IPS-NIHi11 (cell line): ENCODE results near the gene WDR90.
A peak's percentile ranks its signal among the peaks of the same experiment; 100 is the strongest.

Experiments
- DNase-seq: peaks from one replicate; pipeline ENCODE4 v3.0.0; 2012; ENCODE audit warnings: mixed read lengths, low spot score

The WDR90 gene

DNA sequence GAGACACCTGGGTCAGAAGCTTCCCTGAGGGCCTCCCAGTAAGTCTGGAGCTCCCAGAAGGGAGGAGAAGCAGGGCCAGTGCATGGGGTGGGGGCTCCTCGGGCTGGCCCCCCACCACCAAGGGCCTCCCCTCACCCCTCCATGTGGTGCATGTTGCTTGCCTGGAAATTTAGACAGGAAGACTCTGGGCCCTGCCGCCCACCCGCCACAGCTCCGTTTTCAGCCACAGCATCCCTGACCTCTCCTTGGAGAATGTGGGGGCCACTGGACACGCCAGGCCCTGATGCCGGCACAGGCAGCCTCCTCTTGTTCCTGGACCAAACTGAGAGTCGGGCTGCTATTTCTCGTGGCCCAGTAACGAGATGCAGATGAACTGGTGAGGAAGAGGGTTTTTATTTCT, 10.3 kb upstream of the WDR90 start:
- DNase-seq: no peak

DNA sequence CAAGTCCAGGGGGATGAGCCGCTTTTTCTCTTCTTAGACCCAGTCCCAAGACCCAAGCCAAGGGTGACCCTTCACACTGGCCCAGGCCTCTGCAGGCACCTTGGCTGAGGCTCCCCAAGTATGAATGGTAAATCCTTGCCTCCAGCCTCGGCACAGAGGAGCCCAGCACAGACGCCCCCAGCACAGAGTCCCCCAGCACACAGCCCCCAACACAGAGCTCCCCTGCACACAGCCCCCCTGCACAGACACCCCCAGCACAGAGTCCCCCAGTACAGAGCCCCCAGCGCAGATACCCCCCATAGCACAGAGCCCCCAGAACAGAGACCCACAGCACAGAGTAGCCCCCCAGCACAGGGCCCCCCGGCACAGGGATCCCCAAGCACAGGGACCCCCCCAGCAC, 8.6 kb upstream of the WDR90 start:
- DNase-seq: no peak

- DNase-seq: peak; percentile 93
These were observed 7.6 kb upstream of the WDR90 start, which contains the start of gene MCRIP2 for GRCh38 chr16:641326-642188. TSS of gene MCRIP2 (plus strand) at chr16:641828. CDS start at chr16:641992, 164 bp downstream.

DNA sequence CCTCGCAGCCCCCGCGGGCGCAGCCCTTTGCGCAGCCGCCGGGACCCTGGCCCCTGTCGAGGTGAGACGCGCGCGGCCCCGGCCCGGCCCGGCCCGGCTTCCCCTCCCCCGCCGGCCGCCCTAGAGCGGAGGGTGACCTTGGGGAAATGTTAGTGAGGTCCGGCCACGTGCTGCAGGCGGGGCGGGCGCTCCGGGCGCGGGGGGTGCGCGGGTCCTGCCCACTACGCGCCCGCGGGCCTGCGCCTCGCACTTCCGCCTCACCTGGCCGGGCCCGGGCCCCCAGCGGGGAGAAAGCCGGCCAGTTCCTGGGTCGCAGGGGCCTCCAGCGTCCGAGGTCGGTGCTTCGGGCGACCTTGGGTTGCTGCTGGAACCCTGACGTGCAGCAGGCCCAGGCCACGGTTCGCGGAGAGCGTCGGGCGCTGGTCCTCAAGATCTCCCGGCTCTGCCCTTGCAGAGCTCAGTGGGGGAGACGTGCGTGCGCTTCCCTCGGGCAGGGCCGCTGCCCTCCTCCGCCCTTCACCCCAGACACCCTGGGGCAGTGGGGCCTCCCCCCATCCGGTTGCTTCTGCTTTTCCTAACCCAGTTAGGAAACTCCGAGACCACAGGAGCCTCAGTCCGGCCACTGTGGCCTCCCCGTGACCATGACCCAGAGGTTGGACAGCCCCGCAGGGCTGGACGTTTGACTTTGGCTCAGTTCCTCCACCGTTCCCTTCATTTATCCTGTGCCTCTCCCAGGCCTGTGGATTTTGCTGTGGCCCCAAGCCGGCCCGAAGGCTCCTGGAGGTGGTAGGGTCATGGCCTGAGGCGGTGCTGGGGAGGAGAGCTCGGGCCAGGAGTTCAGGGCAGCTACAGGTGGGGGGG, 6.7 kb upstream of the WDR90 start:
- peak; percentile 56 for DNase-seq

DNA sequence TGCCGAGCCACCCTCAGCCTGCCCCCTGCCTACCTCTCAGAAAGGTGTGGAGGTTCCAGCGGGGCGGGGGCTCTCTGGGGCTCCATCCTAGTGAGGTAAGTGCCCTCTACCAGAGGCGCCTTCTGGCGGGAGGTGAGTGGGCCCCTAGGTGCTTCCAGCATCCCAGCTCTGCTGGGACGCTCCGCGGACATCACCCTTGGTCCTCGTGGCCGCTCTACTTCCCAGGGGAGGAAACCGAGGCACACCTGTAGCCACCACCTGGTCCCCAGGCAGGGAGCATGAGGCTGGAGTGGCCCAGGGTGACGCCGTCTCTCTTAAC, 6.2 kb upstream of the WDR90 start:
- DNase-seq: no peak

DNA sequence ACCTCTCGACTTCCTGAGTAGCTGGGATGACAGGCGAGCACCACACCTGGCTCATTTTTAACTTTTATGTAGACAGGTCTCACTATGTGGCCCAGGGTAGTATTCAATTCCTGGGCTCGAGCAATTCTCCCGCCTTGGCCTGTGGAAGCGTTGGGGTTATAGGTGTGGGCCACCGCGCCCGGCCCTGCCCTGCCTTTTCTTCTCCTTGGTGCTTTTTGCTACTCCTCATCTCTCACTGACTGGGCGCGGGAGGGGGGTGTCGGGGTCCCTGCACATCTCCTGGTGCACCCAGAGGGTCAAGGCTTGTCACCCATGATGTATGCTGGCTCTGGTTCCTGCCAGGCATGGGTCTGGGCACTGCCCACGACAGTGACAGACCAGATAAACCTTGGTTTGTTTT, 4.6 kb upstream of the WDR90 start:
- no peak for DNase-seq

DNA sequence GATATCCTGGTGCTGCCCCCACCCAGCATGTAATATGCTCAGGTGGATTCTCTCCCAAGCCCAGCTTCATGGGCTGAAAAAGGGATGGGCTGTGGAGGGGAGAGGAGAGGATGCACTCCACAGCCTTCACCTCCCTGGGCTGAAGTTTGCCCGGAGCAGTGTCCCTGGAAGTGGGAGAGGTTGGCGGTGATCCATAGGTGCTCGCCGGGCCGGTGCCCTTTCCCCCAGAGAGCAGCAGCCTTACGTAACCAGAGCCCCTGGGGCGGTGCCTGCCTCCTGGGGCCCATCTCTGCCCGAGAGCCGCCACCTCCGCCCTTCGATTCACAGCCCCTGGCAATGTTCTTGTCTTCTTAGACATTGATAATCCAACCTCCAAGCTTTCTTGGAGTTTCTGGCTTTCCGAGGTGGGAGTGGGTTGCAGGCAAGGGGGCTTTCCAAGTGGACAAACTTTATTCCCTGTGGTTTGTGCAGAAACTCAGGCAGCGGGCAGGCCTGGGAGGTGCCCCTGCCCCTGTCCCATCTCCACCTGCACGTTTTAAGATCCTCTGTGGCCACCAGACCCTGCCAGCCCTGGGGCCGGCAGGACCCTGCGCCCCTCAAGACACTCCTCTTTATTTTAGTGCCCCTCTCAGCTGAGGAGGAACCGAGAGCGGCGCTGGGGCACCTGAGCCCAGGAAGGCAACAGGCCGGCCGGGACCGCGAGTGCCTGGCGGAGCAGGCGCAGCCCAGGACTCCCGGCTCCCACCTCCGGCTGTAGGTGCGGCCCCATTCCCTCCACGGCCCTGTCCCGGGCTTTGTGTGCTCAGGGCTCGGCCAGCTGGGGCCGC, 3.1 kb upstream of the WDR90 start:
- no peak for DNase-seq

- no peak for DNase-seq
These were observed 2.4 kb upstream of the WDR90 start for GRCh38 chr16:646679-647172.

DNA sequence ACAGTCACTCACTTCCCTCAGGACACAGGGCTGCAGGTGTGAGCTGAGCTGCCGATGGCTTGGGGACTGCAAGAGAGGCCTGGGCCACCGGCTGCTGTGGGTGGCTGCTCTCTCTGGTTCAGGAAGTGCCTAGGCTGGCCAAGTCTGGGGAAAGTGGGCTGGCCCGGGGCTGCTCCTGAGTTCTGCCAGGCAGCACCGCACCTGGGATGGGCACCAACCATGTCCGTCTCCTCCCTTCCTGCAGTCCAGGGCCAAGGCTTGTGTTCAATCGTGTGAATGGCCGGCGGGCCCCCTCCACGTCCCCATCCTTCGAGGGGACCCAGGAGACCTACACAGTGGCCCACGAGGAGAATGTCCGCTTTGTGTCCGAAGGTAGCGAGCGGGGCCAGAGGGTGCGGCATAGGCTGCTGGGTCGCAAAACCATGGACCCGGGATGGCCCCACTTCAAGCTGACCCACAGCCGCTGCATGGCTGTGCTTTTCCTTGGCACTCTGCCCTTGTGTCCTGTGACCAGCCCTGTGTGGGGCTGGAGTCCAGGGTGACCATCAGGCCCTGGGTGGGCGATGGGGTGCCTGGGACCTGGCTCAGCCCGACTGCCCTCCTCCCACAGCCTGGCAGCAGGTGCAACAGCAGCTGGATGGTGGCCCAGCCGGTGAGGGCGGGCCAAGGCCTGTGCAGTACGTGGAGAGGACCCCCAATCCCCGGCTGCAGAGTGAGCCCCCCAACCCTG, 1.8 kb upstream of the WDR90 start:
- DNase-seq: no peak

GRCh38 chr16:648071-648780, 939 bp upstream of the WDR90 start:
- DNase-seq: peak; percentile 75

GRCh38 chr16:649631-650030, 466 bp downstream of the WDR90 start:
- DNase-seq: peak; percentile 41

- no peak for DNase-seq
These were observed 2.7 kb downstream of the WDR90 start for GRCh38 chr16:651844-652243.

DNA sequence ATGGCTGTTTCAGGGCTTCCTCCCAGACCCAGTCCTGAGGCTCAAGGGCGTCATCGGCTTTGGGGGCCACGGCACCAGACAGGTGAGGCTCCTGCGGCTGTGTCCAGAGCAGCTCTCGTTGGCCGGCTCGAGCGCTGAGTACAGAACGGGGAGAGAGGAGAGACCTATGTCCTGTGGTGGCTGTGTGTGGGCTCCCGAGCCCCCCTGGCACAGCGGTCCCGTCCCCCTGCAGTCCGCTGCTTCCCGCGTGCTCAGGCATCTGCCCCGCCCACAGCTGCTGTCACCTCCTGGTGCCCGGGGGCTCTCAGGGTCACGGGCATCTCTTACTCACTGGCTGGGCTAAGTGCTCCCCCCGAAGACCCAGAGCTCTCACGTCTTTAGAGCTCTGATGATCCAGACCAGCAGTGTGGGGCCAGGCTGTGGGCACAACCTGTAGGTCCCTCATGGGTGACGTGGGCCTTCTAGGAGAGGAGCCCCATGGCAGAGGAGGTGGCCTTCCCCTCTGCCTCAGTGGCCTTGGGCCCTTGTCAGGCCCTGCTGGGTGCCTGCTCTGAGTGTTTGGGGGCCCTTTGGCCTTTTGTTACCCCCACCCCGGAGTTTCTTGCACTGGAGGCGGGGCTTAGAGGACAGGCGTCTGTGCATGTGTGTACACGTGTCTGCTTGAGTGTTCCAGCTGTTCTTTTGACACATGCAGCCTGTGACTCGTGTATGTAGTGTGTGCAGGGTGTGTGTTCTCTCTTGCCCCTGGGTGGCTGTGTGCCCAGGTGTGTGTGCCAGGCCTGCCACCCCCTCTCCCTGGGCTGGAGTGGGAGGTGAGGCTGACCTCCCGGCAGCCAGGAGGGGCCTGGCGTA, 3.5 kb downstream of the WDR90 start:
- no peak for DNase-seq

GRCh38 chr16:654034-654433, 4.9 kb downstream of the WDR90 start:
- no peak for DNase-seq

DNA sequence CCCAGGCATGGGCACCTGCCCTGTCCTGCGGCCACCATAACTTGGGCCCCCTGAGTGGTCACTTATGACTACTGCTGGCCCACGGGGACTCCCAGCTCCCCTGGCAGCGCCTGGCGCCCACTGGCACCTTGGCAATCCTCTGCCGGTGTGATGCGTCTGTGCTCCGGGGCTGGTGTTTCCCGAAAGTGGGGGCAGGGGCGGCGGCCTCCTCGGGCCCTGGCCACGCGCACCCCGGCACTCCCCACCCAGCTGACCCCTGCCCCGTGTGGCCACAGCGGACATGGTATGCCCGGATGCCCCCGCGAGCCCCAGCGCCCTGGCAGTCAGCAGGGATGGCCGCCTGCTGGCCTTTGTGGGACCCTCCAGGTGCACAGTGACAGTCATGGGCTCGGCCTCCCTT, 8.3 kb downstream of the WDR90 start:
- DNase-seq: no peak

GRCh38 chr16:658679-659571, 9.8 kb downstream of the WDR90 start:
- DNase-seq: no peak

DNA sequence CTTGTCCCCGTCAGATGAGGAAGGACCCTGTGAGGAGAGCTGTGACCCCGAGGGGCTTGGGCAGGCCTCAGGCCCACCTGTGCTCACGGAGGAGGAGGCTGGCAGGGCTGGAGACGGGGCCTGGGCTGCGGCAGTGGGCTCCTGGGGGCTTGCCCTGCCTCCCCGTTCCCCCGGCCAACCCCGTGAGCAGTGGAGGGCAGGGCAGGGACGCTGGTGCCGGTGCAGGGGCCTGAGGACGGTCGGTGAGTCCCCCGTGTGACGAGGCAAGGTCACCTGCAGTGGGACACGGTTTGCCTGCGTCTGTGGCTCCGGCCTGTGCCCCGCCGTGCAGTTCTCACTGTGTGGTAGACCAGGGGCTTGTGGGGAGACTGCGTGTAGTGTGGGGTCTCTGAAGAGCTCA, 10.5 kb downstream of the WDR90 start:
- DNase-seq: no peak

- DNase-seq: no peak
These were observed 10.9 kb downstream of the WDR90 start for GRCh38 chr16:660132-660458.
